Measurements from ENCODE around the gene UROC1. TPM values are rescaled to one million over a fixed set of nuclear protein-coding genes. Genes with fewer than 3 reads are reported as not detected.

UROC1 gene
- total RNA-seq, 4 donors from 2014 or later: not detected

DNA sequence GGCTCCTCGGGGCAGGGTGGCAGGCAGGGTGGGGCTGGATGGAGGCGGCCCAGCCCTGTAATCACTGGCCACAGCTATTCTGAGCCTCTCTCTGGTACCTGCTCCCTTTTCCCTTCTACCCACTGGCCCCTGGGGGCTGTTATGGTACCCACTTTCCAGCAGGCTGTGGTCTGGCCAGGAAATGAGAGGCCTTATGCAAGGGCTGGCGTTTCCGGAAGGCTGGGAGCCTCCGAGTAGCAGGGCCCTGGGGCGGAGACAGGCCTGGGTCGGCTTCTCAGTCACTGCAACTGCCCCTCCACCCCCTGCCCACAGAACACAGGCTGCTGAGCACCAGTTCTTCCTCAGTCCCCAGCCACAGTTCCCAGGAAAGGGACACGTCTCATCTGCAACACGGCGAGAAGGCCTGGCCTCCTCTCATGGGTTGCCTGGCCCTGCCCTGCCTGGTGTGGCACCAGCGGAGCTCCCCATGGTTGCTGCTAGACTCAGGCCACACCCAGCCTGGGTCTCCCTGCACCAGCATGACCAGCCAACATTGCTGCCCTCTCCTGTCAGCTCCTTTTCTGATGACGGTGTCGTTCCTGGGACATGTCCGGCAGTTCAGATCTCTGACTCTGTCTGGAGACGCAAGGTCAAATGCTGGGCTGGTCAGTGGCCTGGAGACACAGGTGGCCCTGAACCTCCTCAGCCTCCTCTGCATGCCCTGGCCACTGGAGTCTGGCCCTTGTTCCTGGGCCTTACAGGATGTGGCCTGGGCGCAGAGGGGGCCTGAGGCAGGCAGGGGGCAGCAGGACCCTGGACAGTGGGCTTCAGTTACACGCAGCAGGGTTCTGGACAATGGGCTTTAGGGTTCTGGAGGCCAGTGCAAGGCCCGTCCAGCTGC is 12.8 kb upstream of the UROC1 start:
- WGBS, 2 donors: 80 to 82% methylated on average over 2 to 10 of the region's 18 CpGs
- H3K27ac ChIP-seq: peak overlapping the region in 2 of 4 donors; percentile 44 to 49
- no peaks in the 10 kb centered on the region for H3K9me3 ChIP-seq
- DNase-seq: no peak
- TF ChIP-seq POLR2A (IDR thresholded peaks at IDR 0.05): no peak
- TF ChIP-seq, protein P1, sequence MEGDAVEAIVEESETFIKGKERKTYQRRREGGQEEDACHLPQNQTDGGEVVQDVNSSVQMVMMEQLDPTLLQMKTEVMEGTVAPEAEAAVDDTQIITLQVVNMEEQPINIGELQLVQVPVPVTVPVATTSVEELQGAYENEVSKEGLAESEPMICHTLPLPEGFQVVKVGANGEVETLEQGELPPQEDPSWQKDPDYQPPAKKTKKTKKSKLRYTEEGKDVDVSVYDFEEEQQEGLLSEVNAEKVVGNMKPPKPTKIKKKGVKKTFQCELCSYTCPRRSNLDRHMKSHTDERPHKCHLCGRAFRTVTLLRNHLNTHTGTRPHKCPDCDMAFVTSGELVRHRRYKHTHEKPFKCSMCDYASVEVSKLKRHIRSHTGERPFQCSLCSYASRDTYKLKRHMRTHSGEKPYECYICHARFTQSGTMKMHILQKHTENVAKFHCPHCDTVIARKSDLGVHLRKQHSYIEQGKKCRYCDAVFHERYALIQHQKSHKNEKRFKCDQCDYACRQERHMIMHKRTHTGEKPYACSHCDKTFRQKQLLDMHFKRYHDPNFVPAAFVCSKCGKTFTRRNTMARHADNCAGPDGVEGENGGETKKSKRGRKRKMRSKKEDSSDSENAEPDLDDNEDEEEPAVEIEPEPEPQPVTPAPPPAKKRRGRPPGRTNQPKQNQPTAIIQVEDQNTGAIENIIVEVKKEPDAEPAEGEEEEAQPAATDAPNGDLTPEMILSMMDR (IDR thresholded peaks at IDR 0.05): no peak
- no peaks in the 10 kb centered on the region for H3K4me1 ChIP-seq
- intact Hi-C loops (cut with DNase I): no loop called here
- no peaks in the 10 kb centered on the region for H3K36me3 ChIP-seq
- no peak overlapping the region for H3K4me3 ChIP-seq
- peaks cover 0 to 26% (median 0%) of the 10 kb centered on the region in 4 donors for H3K27me3 ChIP-seq

GRCh38 chr3:126529585-126530170 is 12.1 kb upstream of the UROC1 start:
- Histone ChIP-seq H3K9me3 (no peaks in the 10 kb centered on the region), H3K4me1 (peaks cover 0 to 4% (median 0%) of the 10 kb centered on the region in 3 donors), H3K27ac (peak overlapping the region in 2 of 4 donors; percentile 44 to 49), H3K4me3 (no peak overlapping the region), H3K36me3 (no peaks in the 10 kb centered on the region), H3K27me3 (peaks cover 0 to 26% (median 0%) of the 10 kb centered on the region in 4 donors)
- no peak for TF ChIP-seq POLR2A (IDR thresholded peaks at IDR 0.05)
- TF ChIP-seq, protein P1 (IDR thresholded peaks at IDR 0.05): no peak
- intact Hi-C loops (cut with DNase I): no loop called here
- 47 to 53% methylated on average over 5 of the region's 7 CpGs for WGBS, 2 donors
- DNase-seq: no peak

- H3K4me3 ChIP-seq: no peak overlapping the region
- intact Hi-C loops (cut with DNase I): no loop called here
- WGBS, 2 donors: 72% methylated on average over 4 to 7 of the region's 14 CpGs
- no peaks in the 10 kb centered on the region for H3K9me3 ChIP-seq
- peak overlapping the region in 1 of 4 donors; percentile 44 for H3K27ac ChIP-seq
- H3K36me3 ChIP-seq: no peaks in the 10 kb centered on the region
- H3K27me3 ChIP-seq: peaks cover 0 to 31% (median 0%) of the 10 kb centered on the region in 4 donors
- no peak for DNase-seq
- peaks cover under 1 to 11% (median 6%) of the 10 kb centered on the region in 3 donors for H3K4me1 ChIP-seq
- TF ChIP-seq, protein P1 (IDR thresholded peaks at IDR 0.05): no peak
- TF ChIP-seq POLR2A (IDR thresholded peaks at IDR 0.05): no peak
Measured at GRCh38 chr3:126528800-126529541, 11.4 kb upstream of the UROC1 start.

DNA sequence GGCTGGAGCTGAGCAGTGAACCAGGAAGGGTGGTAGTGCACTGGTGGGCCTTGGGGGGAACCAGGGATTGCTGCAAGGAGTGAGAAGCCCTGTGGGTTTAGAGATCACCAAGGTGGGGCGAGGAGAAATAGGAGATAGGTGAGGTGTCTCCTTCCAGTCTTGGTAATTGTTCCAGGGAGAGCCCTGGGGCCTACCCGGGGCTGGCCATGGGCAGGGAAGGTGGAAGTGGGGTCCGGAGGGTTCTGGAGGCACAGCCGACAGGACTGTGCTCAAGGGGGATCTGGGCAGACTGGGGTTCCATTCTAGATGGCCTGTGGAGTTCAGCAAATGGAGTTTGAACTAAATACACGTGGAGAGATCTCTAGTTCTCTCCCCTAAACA is 10.8 kb upstream of the UROC1 start:
- 63 to 67% methylated on average over 5 of the region's 5 CpGs for WGBS, 2 donors
- no peaks in the 10 kb centered on the region for H3K36me3 ChIP-seq
- DNase-seq: no peak
- no peak overlapping the region for H3K4me3 ChIP-seq
- H3K4me1 ChIP-seq: peaks cover 3 to 17% (median 11%) of the 10 kb centered on the region in 3 donors
- no peak overlapping the region for H3K27ac ChIP-seq
- TF ChIP-seq, protein P1 (IDR thresholded peaks at IDR 0.05): no peak
- no peak for TF ChIP-seq POLR2A (IDR thresholded peaks at IDR 0.05)
- intact Hi-C loops (cut with DNase I): no loop called here
- no peaks in the 10 kb centered on the region for H3K9me3 ChIP-seq
- peaks cover 0 to 34% (median 3%) of the 10 kb centered on the region in 4 donors for H3K27me3 ChIP-seq
